Activated T-cell treated with anti-CD3 and anti-CD28 coated beads for 4 hours (primary cell): Measurements from ENCODE around the gene SAYSD1.
A peak's percentile ranks its signal among the peaks of the same experiment; 100 is the strongest.
"Not testable (repeated sequence)": the region's sequence is repeated elsewhere in the genome, so short reads cannot be mapped to it uniquely, and the experiment has no call there.

Experiments used
- DNase-seq: peaks from one replicate; pipeline ENCODE4 v3.0.0-alpha.2; 2020

SAYSD1 gene

DNA sequence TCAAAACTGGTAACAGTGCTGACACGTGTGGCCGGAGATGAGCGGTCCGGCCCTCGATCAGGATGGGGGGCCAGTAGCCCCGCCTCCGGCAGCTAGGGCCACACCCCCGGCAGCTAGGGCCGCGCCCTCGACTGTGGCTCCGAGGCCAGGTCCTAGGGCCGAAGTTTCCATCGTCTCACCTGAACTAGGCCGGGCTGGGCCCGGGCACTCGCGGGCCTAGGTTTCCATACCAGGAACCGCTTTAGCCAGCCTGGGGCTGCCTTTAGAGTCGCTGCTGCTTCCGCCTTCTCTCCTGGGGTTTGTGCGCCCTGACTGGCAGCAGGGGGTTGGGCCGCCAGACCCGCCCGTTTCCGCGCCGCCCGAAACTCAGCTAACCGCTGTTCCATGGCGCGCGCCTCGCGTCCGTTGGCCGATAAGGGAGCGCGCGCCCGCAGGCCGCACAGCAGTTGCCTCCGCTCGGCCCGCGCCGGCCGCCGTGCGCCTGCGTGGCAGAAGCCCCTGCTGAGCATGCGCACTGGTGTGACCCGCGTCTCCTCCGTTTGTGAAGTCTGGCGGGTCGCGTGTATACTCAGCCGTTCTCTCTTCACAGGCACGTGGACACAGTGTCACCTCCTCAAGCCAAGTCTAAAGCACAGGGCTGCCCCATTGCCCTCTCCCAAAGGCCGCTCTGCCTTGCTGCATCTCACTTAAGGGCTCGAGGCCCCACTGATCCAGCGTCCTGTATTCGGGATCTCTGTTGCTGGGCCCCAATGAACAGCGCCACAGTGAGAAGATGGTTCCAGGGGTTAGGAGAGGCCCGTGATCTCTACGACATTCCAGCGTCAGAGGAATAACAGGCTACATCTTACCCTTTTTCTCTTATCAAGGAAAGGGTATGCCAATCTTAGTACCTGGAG is at the start of gene SAYSD1:
Gene SAYSD1 (minus strand): TSS at position 483 of the 896 bp plus-strand sequence. CDS start 97 bp downstream, at position 386.
- DNase-seq, result peak; percentile 87

DNA sequence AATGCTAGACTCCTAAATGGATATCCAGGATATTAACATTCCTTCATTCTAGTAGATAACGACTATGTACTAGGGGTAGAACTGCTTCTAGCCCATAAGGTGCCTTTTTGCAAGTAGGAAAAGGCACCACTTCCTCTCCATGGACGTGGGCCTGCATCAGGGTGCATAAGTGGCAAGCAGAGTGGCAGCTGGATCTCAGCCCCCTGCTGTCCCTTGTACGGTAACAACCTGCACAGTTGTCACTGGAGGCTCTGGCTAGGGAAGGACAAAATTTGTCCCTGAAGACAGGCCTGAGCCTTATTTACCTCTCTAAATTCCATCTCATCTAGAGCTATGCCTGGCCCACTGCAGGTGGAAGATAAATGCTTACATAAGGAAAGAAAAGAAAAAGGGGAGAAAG is 42.5 kb upstream of the SAYSD1 start:
- DNase-seq, result no peak

DNA sequence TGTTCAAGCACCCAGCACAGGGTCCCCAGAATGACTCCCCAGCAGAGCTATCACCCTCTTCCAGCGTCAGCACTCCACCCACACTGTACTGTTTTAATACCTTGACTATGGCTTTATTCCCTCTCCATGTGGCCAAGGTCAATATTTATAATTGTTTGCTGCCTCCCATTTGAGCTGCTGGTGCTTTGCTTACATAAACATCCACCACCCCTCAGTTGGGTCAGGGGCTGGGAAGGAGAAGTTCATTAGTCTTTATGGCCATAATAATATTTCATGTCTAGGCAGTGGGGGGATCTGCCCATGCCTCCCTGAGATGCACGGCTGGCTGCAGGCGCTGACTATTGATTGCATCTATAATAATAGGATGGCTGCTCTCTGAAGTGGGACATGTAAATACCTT is 41.8 kb upstream of the SAYSD1 start:
- no peak for DNase-seq

GRCh38 chr6:39154705-39155104 is 39.7 kb upstream of the SAYSD1 start:
- no peak for DNase-seq

- no peak for DNase-seq
Observed at GRCh38 chr6:39153766-39154397, 38.9 kb upstream of the SAYSD1 start.

DNA sequence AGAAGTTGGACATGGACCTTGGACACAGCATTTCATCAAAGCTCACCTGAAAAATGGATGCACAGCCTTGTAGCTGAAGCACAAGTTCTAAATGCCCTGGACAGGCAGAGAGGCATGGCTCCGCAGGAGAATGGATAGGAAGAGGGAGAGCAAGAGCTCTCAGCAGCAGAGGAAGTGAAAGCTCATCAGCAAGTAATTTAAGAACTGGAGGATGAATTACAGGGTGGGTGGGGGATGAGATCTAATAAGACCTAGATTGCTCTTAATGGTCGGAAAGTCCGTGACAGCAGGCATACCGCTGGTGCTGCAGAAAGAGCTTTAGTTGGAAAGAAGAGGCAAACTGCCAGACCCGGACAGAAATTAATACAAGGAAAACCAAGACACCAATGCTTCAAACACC is 37.3 kb upstream of the SAYSD1 start:
- no peak for DNase-seq

- DNase-seq, result no peak
Observed at GRCh38 chr6:39151211-39151610, 36.2 kb upstream of the SAYSD1 start.

- DNase-seq, result no peak
Observed at GRCh38 chr6:39144481-39145173, 29.6 kb upstream of the SAYSD1 start.

- DNase-seq, result no peak
Observed at GRCh38 chr6:39143238-39143930, 28.4 kb upstream of the SAYSD1 start.

DNA sequence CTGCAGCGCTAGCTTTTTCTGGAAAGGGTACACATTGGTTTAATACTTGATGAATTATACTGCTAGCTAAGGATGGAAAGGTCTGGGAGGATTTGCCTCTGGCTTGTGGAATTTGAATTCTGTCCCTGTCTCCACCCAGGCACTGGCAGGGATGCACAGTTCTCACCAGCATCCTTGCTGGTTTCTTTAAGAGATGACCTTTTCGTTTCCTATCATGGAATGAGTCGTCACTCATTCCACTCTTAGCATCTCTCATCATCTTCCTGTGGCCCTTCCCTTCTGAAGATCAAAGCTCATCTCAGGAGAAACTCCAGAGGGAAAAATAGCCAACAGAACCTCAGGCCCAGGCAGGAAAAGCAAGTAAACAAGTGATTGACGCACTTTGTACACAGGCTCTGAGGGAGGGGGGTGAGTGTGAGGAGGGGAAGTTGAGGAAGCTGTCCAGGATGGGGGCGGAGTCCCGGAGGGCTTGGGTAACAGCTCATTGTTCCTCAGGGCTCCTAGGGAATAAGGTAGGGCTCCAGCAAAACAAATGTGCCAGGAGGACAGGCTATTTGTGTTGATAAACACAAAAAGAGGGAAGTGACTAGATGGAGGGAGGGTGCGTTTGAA is 25.7 kb upstream of the SAYSD1 start:
- no peak for DNase-seq

GRCh38 chr6:39137245-39137644 is 22.3 kb upstream of the SAYSD1 start:
- DNase-seq, result no peak

- DNase-seq, result not testable (repeated sequence)
Observed at GRCh38 chr6:39136207-39136606, 21.2 kb upstream of the SAYSD1 start.

DNA sequence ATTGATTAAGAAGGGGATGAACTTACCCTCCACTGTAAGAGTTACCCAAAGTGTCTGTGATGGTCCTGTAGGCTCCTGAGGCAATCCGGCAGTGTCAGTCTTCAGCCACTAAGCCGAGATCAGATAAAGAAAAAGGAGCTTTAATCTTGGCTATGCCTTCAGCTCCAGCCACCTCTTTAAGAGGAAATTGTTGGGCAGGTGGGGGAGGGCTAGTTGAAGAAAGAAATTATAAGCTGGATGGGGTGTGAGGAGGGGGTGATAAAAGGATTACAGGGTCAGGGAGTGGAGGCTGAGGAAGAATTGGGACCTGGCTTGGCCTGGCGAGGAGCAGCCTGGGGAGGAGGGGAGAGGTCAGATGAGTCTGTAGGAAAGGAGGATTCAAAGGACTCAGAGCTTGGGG is 19.8 kb upstream of the SAYSD1 start:
- not testable (repeated sequence) for DNase-seq

- no peak for DNase-seq
Observed at GRCh38 chr6:39130691-39131090, 15.7 kb upstream of the SAYSD1 start.

- no peak for DNase-seq
Observed at GRCh38 chr6:39128832-39129231, 13.8 kb upstream of the SAYSD1 start.

DNA sequence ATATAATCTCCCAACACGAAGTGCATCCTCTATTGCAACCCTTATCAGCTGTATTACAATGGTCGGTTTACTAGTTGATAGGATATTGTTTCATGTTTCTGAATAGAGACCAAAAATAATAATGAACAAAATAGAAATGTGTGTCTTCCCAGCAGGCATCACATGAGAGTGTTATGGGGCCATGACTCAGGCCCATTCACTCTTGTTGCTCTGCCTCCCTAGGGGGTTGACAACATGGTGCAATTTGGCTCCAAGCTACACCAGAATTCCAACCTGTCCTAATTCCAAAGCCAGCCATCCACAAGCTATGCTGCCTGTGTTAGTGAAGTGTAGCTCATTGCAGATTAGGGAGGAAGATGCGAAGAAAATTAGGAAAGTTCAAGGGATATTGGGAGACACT is 13.1 kb upstream of the SAYSD1 start:
- DNase-seq, result no peak

DNA sequence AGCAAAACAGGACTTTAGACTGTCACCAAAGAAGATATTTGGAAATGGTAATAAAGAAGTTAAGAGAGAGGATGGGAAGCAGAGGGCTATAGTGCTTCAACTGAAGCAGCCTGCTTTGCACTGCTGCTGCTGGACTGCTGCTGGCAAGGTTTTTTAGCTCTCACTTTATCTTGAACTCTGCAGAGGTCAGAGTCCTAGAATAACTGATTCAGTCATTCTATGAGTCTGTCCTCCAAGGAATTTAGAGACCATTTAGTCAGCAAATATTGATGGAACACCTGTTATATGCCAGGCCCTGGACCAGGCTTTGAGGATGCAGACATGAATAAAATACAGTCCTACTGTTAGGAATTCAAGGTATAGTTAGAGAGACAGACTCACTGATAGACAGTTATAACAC is 9.1 kb upstream of the SAYSD1 start:
- no peak for DNase-seq

- DNase-seq, result no peak
Observed at GRCh38 chr6:39118921-39119320, 3.9 kb upstream of the SAYSD1 start.

DNA sequence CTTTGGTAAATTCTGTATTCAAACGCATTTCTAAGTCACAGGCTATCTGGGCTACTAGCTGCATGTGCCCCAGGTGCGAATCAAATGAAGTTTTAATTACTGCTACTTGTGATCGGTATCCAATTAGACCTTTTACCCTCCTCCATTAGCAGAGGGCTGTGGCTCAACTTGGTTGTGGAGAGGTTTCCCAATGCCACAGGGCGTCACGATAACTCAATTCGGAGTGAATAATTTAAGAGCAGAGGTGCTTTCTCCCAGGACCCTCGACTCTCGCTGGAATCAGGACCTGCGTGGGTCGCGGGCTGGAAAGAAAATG is 640 bp downstream of the SAYSD1 start:
- no peak for DNase-seq

DNA sequence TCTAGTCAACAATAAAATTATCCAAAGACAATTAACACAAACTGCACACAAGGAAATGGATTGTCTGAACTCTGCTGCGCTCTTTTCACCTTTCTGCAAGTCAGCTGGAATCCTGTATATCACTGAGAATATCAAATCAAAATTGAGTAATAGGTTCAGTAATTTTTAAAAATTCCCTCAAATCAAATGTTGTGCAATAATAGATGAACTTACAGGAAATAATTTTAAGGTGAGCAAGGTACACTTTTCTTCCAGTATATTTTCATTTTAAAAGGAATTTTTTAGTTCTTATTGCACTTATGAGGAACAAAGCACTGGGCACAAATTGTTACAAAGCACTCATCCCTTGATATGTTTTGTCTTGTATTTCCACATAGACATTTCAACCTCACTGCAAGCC is 1.2 kb downstream of the SAYSD1 start:
- no peak for DNase-seq

DNA sequence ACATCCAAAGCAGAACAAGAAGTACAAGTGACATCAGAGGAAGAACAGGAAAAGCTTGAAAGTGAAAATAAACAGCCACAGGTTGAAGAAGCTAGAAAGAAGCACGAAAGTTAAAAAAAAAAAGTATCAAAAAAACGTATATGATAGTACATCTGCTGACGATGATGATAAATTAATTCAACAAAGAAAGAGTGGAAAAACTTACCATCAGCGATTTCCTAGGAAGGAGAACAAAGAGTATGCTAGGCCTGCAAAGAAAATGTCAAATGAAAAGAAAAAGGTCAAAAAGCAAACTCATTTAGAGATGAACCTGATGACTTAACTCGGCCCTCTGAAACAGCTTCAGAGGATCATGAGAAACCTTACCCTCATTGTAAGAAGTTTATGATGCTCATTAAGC is 3.7 kb downstream of the SAYSD1 start:
- no peak for DNase-seq

DNA sequence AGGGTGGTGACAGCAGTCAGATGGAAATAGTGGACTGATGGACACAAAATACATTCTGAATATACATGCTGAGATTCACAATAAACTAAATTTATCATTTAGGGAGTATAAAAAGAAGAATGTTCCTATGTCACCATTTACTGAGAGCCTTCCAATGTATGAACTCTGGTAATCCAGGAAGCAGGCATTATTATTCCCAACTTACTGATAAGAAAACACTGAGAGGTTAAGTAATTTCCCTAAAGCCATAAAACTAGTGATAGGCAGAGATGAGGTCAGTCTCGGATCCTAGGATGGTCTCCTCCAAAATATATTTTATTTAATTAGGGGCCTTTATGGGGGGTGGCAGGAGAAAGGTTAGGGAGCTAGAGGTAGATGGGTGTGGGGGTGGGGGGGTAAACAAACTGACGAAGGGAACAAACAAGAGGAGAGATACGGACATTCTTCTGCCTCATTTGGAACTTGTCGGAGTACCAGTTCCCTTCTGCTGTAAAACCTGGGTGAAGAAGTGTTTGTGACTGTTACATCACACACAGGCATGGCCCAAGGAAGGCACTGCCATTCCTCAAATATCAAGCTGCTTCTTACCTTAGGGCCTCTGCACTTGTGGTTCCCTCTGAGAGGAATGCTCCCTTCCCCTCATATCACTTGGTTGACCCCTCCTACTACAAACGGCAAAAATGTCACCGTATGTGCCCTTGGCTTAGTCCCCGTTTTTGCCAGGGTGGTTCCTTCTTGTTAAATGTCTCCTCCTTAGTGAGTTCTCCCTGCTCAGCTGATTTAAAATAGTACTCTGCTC is 6.7 kb downstream of the SAYSD1 start:
- no peak for DNase-seq
